PC-3 (cell line): ENCODE results near the gene BMPR1A. TPM values are rescaled to one million over a fixed set of nuclear protein-coding genes. Genes with fewer than 3 reads are reported as not detected.
"Not testable (repeated sequence)": the region's sequence is repeated elsewhere in the genome, so short reads cannot be mapped to it uniquely, and the experiment has no call there.

ENCODE experiments used
- ATAC-seq: fragments of 200-7000 bp; cut with Tn5 transposase; 2 replicates; pipeline ENCODE4 v1.9.1; 2020; ENCODE audit warnings: mild to moderate bottlenecking, moderate library complexity
- BruUV-seq: library from RNA; stranded (reverse); fragments of 400-500 nt; replicated peaks from 2 replicates; lab custom pipeline; 2021; lab: Mats Ljungman, UMichigan
- CTCF ChIA-PET: fragments of 300-600 bp; sonication (Branson Sonifier 250); formaldehyde crosslinking; loops from one replicate; lab custom pipeline; 2022; ENCODE audit warnings: antibody characterized with exemption; lab: Charles Lee
- POLR2A ChIA-PET: fragments of 300-600 bp; sonication (Branson Sonifier 250); formaldehyde crosslinking; loops from one replicate; lab custom pipeline; 2022; ENCODE audit warnings: antibody characterized with exemption; ENCODE audit not compliant: unreplicated experiment; lab: Charles Lee
- DNase-seq: peaks from one replicate; pipeline ENCODE4 v3.0.0-alpha.2; 2015
- H2AFZ ChIP-seq: fragments of 300-600 bp; sonication (generic); 2 replicates; pipeline ENCODE4 v1.6.0; 2016; ENCODE audit warnings: antibody characterized with exemption, low read length
- H3F3A ChIP-seq: fragments of 300-600 bp; sonication (generic); one replicate; pipeline ENCODE4 v1.6.0; 2017; ENCODE audit warnings: antibody characterized with exemption, low read length, control low read depth, mild to moderate bottlenecking; ENCODE audit not compliant: unreplicated experiment
- H3K27ac ChIP-seq: fragments of 300-600 bp; sonication (generic); 2 replicates; pipeline ENCODE4 v1.5.1; 2016; ENCODE audit warnings: mild to moderate bottlenecking, low read length
- H3K27me3 ChIP-seq: fragments of 300-600 bp; sonication (generic); 2 replicates; pipeline ENCODE4 v1.6.1; 2016; ENCODE audit warnings: low read length, mixed read lengths
- H3K36me3 ChIP-seq: fragments of 300-600 bp; sonication (generic); 2 replicates; pipeline ENCODE4 v1.6.1; 2016; ENCODE audit warnings: low read depth, mixed run types, low read length, mixed read lengths
- H3K4me1 ChIP-seq: fragments of 300-600 bp; sonication (generic); 2 replicates; pipeline ENCODE4 v1.5.1; 2016; ENCODE audit warnings: low read length; ENCODE audit not compliant: insufficient read depth
- H3K4me2 ChIP-seq: fragments of 300-600 bp; sonication (generic); 2 replicates; pipeline ENCODE4 v1.6.0; 2016; ENCODE audit warnings: low read length
- H3K4me3 ChIP-seq: fragments of 300-600 bp; sonication (generic); 2 replicates; pipeline ENCODE4 v1.5.1; 2016; ENCODE audit warnings: mild to moderate bottlenecking, low read length, mixed read lengths
- H3K79me2 ChIP-seq: fragments of 300-600 bp; sonication (generic); 2 replicates; pipeline ENCODE4 v1.6.1; 2017; ENCODE audit warnings: low read length, mixed read lengths
- H3K9ac ChIP-seq: fragments of 300-600 bp; sonication (generic); 2 replicates; pipeline ENCODE4 v1.6.0; 2016; ENCODE audit warnings: mild to moderate bottlenecking, low read length
- H3K9me2 ChIP-seq: fragments of 300-600 bp; sonication (generic); replicated peaks from 2 replicates; pipeline ENCODE4 v1.6.1; 2016; ENCODE audit warnings: mixed run types, low read length, mixed read lengths
- H3K9me3 ChIP-seq: fragments of 300-600 bp; sonication (generic); 2 replicates; pipeline ENCODE4 v1.6.1; 2016; ENCODE audit warnings: low read length, mixed read lengths
- H4K20me1 ChIP-seq: fragments of 300-600 bp; sonication (generic); 2 replicates; pipeline ENCODE4 v1.6.1; 2016; ENCODE audit warnings: low read length, mixed read lengths
- EZH2 ChIP-seq: fragments of 300-600 bp; sonication (generic); IDR thresholded peaks from one replicate; pipeline ENCODE4 v1.6.1; 2017; ENCODE audit warnings: antibody characterized with exemption, mild to moderate bottlenecking, low read length; ENCODE audit not compliant: unreplicated experiment
- EZH2phosphoT487 ChIP-seq: fragments of 300-600 bp; sonication (generic); IDR thresholded peaks from 2 replicates; pipeline ENCODE4 v1.6.1; 2018; ENCODE audit warnings: mild to moderate bottlenecking, antibody characterized with exemption, low read length, borderline replicate concordance
- intact Hi-C: fragments of 100-400 bp; cut with micrococcal nuclease; formaldehyde crosslinking; loops from 2 replicates; pipeline ENCODE4 v1.9.0; 2023
- total RNA-seq: library from RNA; depleted of rRNA; stranded (reverse); fragments of >200 nt; gene quantifications from 2 replicates; pipeline ENCODE4 v1.2.3, GENCODE V29; 2014
- TF ChIP-seq, protein P1 (sequence below): fragments of 300-600 bp; sonication (generic); conservative IDR thresholded peaks from 2 replicates; pipeline ENCODE4 v1.5.1; 2017; ENCODE audit warnings: antibody characterized with exemption, low read depth, mild to moderate bottlenecking, low read length

The BMPR1A gene
- total RNA-seq, 1 experiment from 2014 or later, result 14.5 TPM

GRCh38 chr10:86950349-86950748 lies 193.9 kb downstream of the BMPR1A start:
- Histone ChIP-seq H3K4me3 (no peak overlapping the region), H3K4me2 (no peak overlapping the region), H3K9me3 (no peaks in the 10 kb centered on the region), H3K9ac (no peak overlapping the region), H3K79me2 (no peaks in the 10 kb centered on the region), H3K36me3 (no peaks in the 10 kb centered on the region), H3F3A (no peaks in the 10 kb centered on the region), H2AFZ (no peak overlapping the region), H3K4me1 (no peaks in the 10 kb centered on the region), H4K20me1 (no peaks in the 10 kb centered on the region), H3K27ac (no peak overlapping the region), H3K27me3 (no peaks in the 10 kb centered on the region), H3K9me2 (no peaks in the 10 kb centered on the region)
- intact Hi-C loops, result no loop called here
- TF ChIP-seq EZH2 (no peak), EZH2phosphoT487 (no peak)
- ChIA-PET CTCF (no interaction called here), POLR2A (no interaction called here)
- BruUV-seq, result no TSS peak
- no peak for DNase-seq
- no peak for ATAC-seq

GRCh38 chr10:86951184-86951761 lies 194.9 kb downstream of the BMPR1A start:
- BruUV-seq, result no TSS peak
- no peak for DNase-seq
- CTCF ChIA-PET, result no interaction called here
- Histone ChIP-seq H3K79me2 (no peaks in the 10 kb centered on the region), H3K4me3 (no peak overlapping the region), H3K4me2 (no peak overlapping the region), H3K27me3 (no peaks in the 10 kb centered on the region), H3K27ac (no peak overlapping the region), H3K9me2 (no peaks in the 10 kb centered on the region), H3F3A (no peaks in the 10 kb centered on the region), H3K36me3 (no peaks in the 10 kb centered on the region), H3K9ac (no peak overlapping the region), H3K4me1 (no peaks in the 10 kb centered on the region), H3K9me3 (no peaks in the 10 kb centered on the region), H2AFZ (no peak overlapping the region), H4K20me1 (no peaks in the 10 kb centered on the region)
- TF ChIP-seq EZH2phosphoT487, result no peak
- TF ChIP-seq EZH2, result no peak
- TF ChIP-seq, protein P1, sequence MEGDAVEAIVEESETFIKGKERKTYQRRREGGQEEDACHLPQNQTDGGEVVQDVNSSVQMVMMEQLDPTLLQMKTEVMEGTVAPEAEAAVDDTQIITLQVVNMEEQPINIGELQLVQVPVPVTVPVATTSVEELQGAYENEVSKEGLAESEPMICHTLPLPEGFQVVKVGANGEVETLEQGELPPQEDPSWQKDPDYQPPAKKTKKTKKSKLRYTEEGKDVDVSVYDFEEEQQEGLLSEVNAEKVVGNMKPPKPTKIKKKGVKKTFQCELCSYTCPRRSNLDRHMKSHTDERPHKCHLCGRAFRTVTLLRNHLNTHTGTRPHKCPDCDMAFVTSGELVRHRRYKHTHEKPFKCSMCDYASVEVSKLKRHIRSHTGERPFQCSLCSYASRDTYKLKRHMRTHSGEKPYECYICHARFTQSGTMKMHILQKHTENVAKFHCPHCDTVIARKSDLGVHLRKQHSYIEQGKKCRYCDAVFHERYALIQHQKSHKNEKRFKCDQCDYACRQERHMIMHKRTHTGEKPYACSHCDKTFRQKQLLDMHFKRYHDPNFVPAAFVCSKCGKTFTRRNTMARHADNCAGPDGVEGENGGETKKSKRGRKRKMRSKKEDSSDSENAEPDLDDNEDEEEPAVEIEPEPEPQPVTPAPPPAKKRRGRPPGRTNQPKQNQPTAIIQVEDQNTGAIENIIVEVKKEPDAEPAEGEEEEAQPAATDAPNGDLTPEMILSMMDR, result no peak
- POLR2A ChIA-PET, result no interaction called here
- no peak for ATAC-seq
- intact Hi-C loops, result no loop called here

GRCh38 chr10:86952106-86952505 lies 195.7 kb downstream of the BMPR1A start:
- Histone ChIP-seq H3K27ac (no peak overlapping the region), H3K9ac (no peak overlapping the region), H3K9me2 (no peaks in the 10 kb centered on the region), H3K4me2 (no peak overlapping the region), H3K4me3 (no peak overlapping the region), H3K36me3 (no peaks in the 10 kb centered on the region), H3K9me3 (no peaks in the 10 kb centered on the region), H3K27me3 (no peaks in the 10 kb centered on the region), H3K79me2 (no peaks in the 10 kb centered on the region), H2AFZ (no peak overlapping the region), H3F3A (no peaks in the 10 kb centered on the region), H3K4me1 (no peaks in the 10 kb centered on the region), H4K20me1 (no peaks in the 10 kb centered on the region)
- POLR2A ChIA-PET, result no interaction called here
- CTCF ChIA-PET, result no interaction called here
- TF ChIP-seq EZH2phosphoT487, result no peak
- TF ChIP-seq, protein P1, result no peak
- no peak for TF ChIP-seq EZH2
- DNase-seq (no peak), ATAC-seq (no peak)
- intact Hi-C loops, result no loop called here
- BruUV-seq, result no TSS peak

DNA sequence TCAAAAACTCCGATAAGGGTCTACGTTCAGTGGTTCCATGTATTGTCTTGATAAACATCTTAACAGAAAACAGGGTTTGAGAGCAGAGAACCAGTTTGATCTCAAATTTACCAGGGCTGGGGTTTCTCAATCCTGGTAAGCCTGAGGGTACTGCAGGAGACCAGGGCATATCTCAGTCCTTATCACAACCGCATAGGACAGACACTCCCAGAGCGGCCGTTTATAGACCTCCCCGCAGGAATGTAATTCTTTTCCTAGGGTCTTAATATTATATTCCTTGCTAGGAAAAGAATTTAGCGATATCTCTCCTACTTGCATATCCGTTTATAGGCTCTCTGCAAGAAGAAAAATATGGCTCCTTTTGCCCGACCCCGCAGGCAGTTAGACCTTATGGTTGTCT lies 196.3 kb downstream of the BMPR1A start:
- intact Hi-C loops, H3K9ac ChIP-seq, ATAC-seq, DNase-seq, H2AFZ ChIP-seq, H3K27ac ChIP-seq, H3K27me3 ChIP-seq, POLR2A ChIA-PET, CTCF ChIA-PET, H3K36me3 ChIP-seq, H3F3A ChIP-seq, H3K79me2 ChIP-seq, BruUV-seq, H3K9me3 ChIP-seq, H4K20me1 ChIP-seq, H3K9me2 ChIP-seq, H3K4me1 ChIP-seq, H3K4me2 ChIP-seq, H3K4me3 ChIP-seq: not testable (repeated sequence)
